Measurements from ENCODE around the gene FZD2. TPM values are rescaled to one million over a fixed set of nuclear protein-coding genes. Genes with fewer than 3 reads are reported as not detected.

FZD2 gene
- total and polyA plus RNA-seq, 2 experiments from 2014 or later, result 7.1 to 21.4 TPM

GRCh38 chr17:44523672-44523972 is 33.7 kb upstream of the FZD2 start:
- Histone ChIP-seq H3K4me2 (ENCODE audit: unreplicated experiment) (no peak overlapping the region), H3K4me1 (ENCODE audit: insufficient read depth) (no peaks in the 10 kb centered on the region), H3K79me2 (ENCODE audit: insufficient read depth) (no peaks in the 10 kb centered on the region), H3K4me3 (no peak overlapping the region), H3K9me2 (ENCODE audit: insufficient read depth) (no peaks in the 10 kb centered on the region), H3K27me3 (replicated peaks; ENCODE audit: insufficient read depth) (0 out of 2 replicates have a peak, but pooled peaks cover 2% of the 10 kb centered on the region), H3K9me3 (ENCODE audit: low read depth) (no peaks in the 10 kb centered on the region), H2AFZ (peak overlapping the region; percentile 96), H3F3A (ENCODE audit: insufficient read depth) (no peaks in the 10 kb centered on the region), H3K36me3 (ENCODE audit: low read depth) (no peaks in the 10 kb centered on the region), H4K20me1 (ENCODE audit: insufficient read depth) (no peaks in the 10 kb centered on the region), H3K9ac (no peak overlapping the region), H3K27ac (no peak overlapping the region)
- no peak for DNase-seq
- WGBS, 2 experiments (ENCODE audit: low coverage in 1 of 2, low lambda C conversion rate in 2 of 2, missing lambda C conversion rate in 2 of 2), result 47 to 49% methylated on average over 3 of the region's 3 CpGs
- TF ChIP-seq EZH2 (IDR thresholded peaks at IDR 0.05; ENCODE audit: insufficient read depth, poor library complexity, severe bottlenecking) (no peak), EZH2phosphoT487 (IDR thresholded peaks at IDR 0.05; ENCODE audit: insufficient read depth, low read depth) (no peak)
- in situ Hi-C loops (cut with MboI), result no loop called here

GRCh38 chr17:44527102-44527501 is 30.2 kb upstream of the FZD2 start:
- H2AFZ ChIP-seq, result no peak overlapping the region
- no peak overlapping the region for H3K4me3 ChIP-seq
- no peaks in the 10 kb centered on the region for H3K4me1 ChIP-seq (ENCODE audit: insufficient read depth)
- 96 to 100% methylated on average over 1 of the region's 1 CpG for WGBS, 2 experiments (ENCODE audit: low coverage in 1 of 2, low lambda C conversion rate in 2 of 2, missing lambda C conversion rate in 2 of 2)
- in situ Hi-C loops (cut with MboI), result loop anchor here (25.0 kb wide), 1 partner anchor 315 kb away; the partner anchor contains the start of gene UBTF
- H3K9ac ChIP-seq, result no peak overlapping the region
- H3K9me2 ChIP-seq (ENCODE audit: insufficient read depth), result no peaks in the 10 kb centered on the region
- H3K36me3 ChIP-seq (ENCODE audit: low read depth), result no peaks in the 10 kb centered on the region
- DNase-seq, result no peak
- TF ChIP-seq EZH2 (IDR thresholded peaks at IDR 0.05; ENCODE audit: insufficient read depth, poor library complexity, severe bottlenecking), result no peak
- H4K20me1 ChIP-seq (ENCODE audit: insufficient read depth), result no peaks in the 10 kb centered on the region
- no peak overlapping the region for H3K27ac ChIP-seq
- H3K4me2 ChIP-seq (ENCODE audit: unreplicated experiment), result no peak overlapping the region
- H3K27me3 ChIP-seq (replicated peaks; ENCODE audit: insufficient read depth), result 0 out of 2 replicates have a peak, but pooled peaks cover 2% of the 10 kb centered on the region
- H3K79me2 ChIP-seq (ENCODE audit: insufficient read depth), result no peaks in the 10 kb centered on the region
- H3K9me3 ChIP-seq (ENCODE audit: low read depth), result no peaks in the 10 kb centered on the region
- no peaks in the 10 kb centered on the region for H3F3A ChIP-seq (ENCODE audit: insufficient read depth)

- no peak overlapping the region for H3K4me2 ChIP-seq (ENCODE audit: unreplicated experiment)
- H3K79me2 ChIP-seq (ENCODE audit: insufficient read depth), result no peaks in the 10 kb centered on the region
- TF ChIP-seq EZH2 (IDR thresholded peaks at IDR 0.05; ENCODE audit: insufficient read depth, poor library complexity, severe bottlenecking) (no peak), EZH2phosphoT487 (IDR thresholded peaks at IDR 0.05; ENCODE audit: insufficient read depth, low read depth) (no peak)
- H3K9me3 ChIP-seq (ENCODE audit: low read depth), result no peaks in the 10 kb centered on the region
- no peaks in the 10 kb centered on the region for H3K4me1 ChIP-seq (ENCODE audit: insufficient read depth)
- H2AFZ ChIP-seq, result no peak overlapping the region
- no peak overlapping the region for H3K27ac ChIP-seq
- no peaks in the 10 kb centered on the region for H3K9me2 ChIP-seq (ENCODE audit: insufficient read depth)
- WGBS, 2 experiments (ENCODE audit: low coverage in 1 of 2, low lambda C conversion rate in 2 of 2, missing lambda C conversion rate in 2 of 2), result 89 to 94% methylated on average over 8 to 28 of the region's 28 CpGs
- H3K36me3 ChIP-seq (ENCODE audit: low read depth), result no peaks in the 10 kb centered on the region
- in situ Hi-C loops (cut with MboI), result loop anchor here (25.0 kb wide), 1 partner anchor 316 kb away; the partner anchor contains the start of gene UBTF
- 0 out of 2 replicates have a peak, but pooled peaks cover 2% of the 10 kb centered on the region for H3K27me3 ChIP-seq (replicated peaks; ENCODE audit: insufficient read depth)
- H3K9ac ChIP-seq, result no peak overlapping the region
- H3F3A ChIP-seq (ENCODE audit: insufficient read depth), result no peaks in the 10 kb centered on the region
- H4K20me1 ChIP-seq (ENCODE audit: insufficient read depth), result no peaks in the 10 kb centered on the region
- DNase-seq, result no peak
- no peak overlapping the region for H3K4me3 ChIP-seq
Observed at GRCh38 chr17:44527954-44528353, 29.3 kb upstream of the FZD2 start.

- Histone ChIP-seq H3K4me3 (no peak overlapping the region), H3K9ac (no peak overlapping the region), H3K27ac (no peak overlapping the region), H2AFZ (no peak overlapping the region), H3K27me3 (replicated peaks; ENCODE audit: insufficient read depth) (no peaks in the 10 kb centered on the region), H3F3A (ENCODE audit: insufficient read depth) (0 out of 2 replicates have a peak, but pooled peaks cover 10% of the 10 kb centered on the region), H3K4me1 (ENCODE audit: insufficient read depth) (peaks cover 10% of the 10 kb centered on the region; the same call in 1 of the 2 replicates), H3K79me2 (ENCODE audit: insufficient read depth) (no peaks in the 10 kb centered on the region), H3K9me3 (ENCODE audit: low read depth) (no peaks in the 10 kb centered on the region), H4K20me1 (ENCODE audit: insufficient read depth) (no peaks in the 10 kb centered on the region), H3K36me3 (ENCODE audit: low read depth) (no peaks in the 10 kb centered on the region), H3K9me2 (ENCODE audit: insufficient read depth) (no peaks in the 10 kb centered on the region), H3K4me2 (ENCODE audit: unreplicated experiment) (no peak overlapping the region)
- in situ Hi-C loops (cut with MboI), result loop anchor here (10.0 to 25.0 kb wide), 2 partner anchors 105 to 318 kb away; partner anchors contain the start of gene UBTF
- no peak for DNase-seq
- WGBS, 2 experiments (ENCODE audit: low coverage in 1 of 2, low lambda C conversion rate in 2 of 2, missing lambda C conversion rate in 2 of 2), result 86 to 89% methylated on average over 3 of the region's 3 CpGs
- TF ChIP-seq EZH2phosphoT487 (IDR thresholded peaks at IDR 0.05; ENCODE audit: insufficient read depth, low read depth), result no peak
- no peak for TF ChIP-seq EZH2 (IDR thresholded peaks at IDR 0.05; ENCODE audit: insufficient read depth, poor library complexity, severe bottlenecking)
Observed at GRCh38 chr17:44529864-44530263, 27.4 kb upstream of the FZD2 start.
